HG03565 (cell line): ENCODE data around the gene KCNJ4.
"Not testable (repeated sequence)": the region's sequence is repeated elsewhere in the genome, so short reads cannot be mapped to it uniquely, and the experiment has no call there.

Source experiments
- ATAC-seq: cut with Tn5 transposase; IDR thresholded peaks from one replicate; pipeline ENCODE4 v1.9.1; 2021; ENCODE audit warnings: mild to moderate bottlenecking, moderate library complexity; ENCODE audit not compliant: unreplicated experiment

KCNJ4 gene

GRCh38 chr22:38414009-38414395 lies 41.0 kb downstream of the KCNJ4 start:
- ATAC-seq: no peak

GRCh38 chr22:38413085-38414008 lies 41.7 kb downstream of the KCNJ4 start:
- ATAC-seq: no peak

- ATAC-seq: no peak
Observed at GRCh38 chr22:38412435-38413084, 42.4 kb downstream of the KCNJ4 start.

- no peak for ATAC-seq
Observed at GRCh38 chr22:38411016-38411415, 44.0 kb downstream of the KCNJ4 start.

- not testable (repeated sequence) for ATAC-seq
Observed at GRCh38 chr22:38409916-38410315, 45.1 kb downstream of the KCNJ4 start.

- ATAC-seq: no peak
Observed at GRCh38 chr22:38406617-38407016, 48.4 kb downstream of the KCNJ4 start.

- no peak for ATAC-seq
Observed at GRCh38 chr22:38404419-38404818, 50.6 kb downstream of the KCNJ4 start.

- ATAC-seq: no peak
Observed at GRCh38 chr22:38403812-38404211, 51.2 kb downstream of the KCNJ4 start.

GRCh38 chr22:38402204-38402603 lies 52.8 kb downstream of the KCNJ4 start:
- ATAC-seq: no peak

- no peak for ATAC-seq
Observed at GRCh38 chr22:38401336-38402084, 53.5 kb downstream of the KCNJ4 start.

GRCh38 chr22:38400256-38400655 lies 54.7 kb downstream of the KCNJ4 start:
- not testable (repeated sequence) for ATAC-seq

GRCh38 chr22:38398609-38399461 lies 56.2 kb downstream of the KCNJ4 start:
- ATAC-seq: peak; percentile 33

- peak; percentile 14 for ATAC-seq
Observed at GRCh38 chr22:38398181-38398608, 56.8 kb downstream of the KCNJ4 start.

GRCh38 chr22:38397189-38398085 lies 57.6 kb downstream of the KCNJ4 start:
- ATAC-seq: no peak

GRCh38 chr22:38396440-38397069 lies 58.4 kb downstream of the KCNJ4 start:
- ATAC-seq: not testable (repeated sequence)

- ATAC-seq: not testable (repeated sequence)
Observed at GRCh38 chr22:38395944-38396343, 59.1 kb downstream of the KCNJ4 start.

- not testable (repeated sequence) for ATAC-seq
Observed at GRCh38 chr22:38394929-38395624, 59.9 kb downstream of the KCNJ4 start.

- not testable (repeated sequence) for ATAC-seq
Observed at GRCh38 chr22:38389428-38389818, 65.6 kb downstream of the KCNJ4 start.
